CD14-positive monocyte (primary cell): ENCODE data around the gene ZNF587. TPM values are rescaled to one million over a fixed set of nuclear protein-coding genes. Genes with fewer than 3 reads are reported as not detected.
"Not testable (repeated sequence)": the region's sequence is repeated elsewhere in the genome, so short reads cannot be mapped to it uniquely, and the experiment has no call there.

Source experiments
- DNase-seq, 3 donors: peaks; one replicate each; pipeline ENCODE4 v3.0.0-alpha.2; 2011 to 2022
- H2AFZ ChIP-seq: 2 replicates; pipeline ENCODE4 v1.6.0; 2012; ENCODE audit warnings: mild to moderate bottlenecking, low read depth, low read length, inconsistent platforms; ENCODE audit not compliant: insufficient read depth, poor library complexity, severe bottlenecking
- H3K27ac ChIP-seq, 2 donors: 1 replicate in 1 of 2; 2 replicates in 1 of 2; pipeline ENCODE4 v1.5.1; 2012 to 2013; ENCODE audit warnings: low read length in 2 of 2, control low read depth in 1 of 2, inconsistent platforms in 1 of 2, low read depth in 1 of 2, mild to moderate bottlenecking in 1 of 2
- H3K27me3 ChIP-seq, 2 donors: one replicate each; pipeline versions ENCODE4 v1.6.0 to v1.6.1; 2011 to 2013; ENCODE audit warnings: low read length in 2 of 2; ENCODE audit not compliant: control insufficient read depth in 2 of 2, insufficient read depth in 2 of 2
- H3K36me3 ChIP-seq, 2 donors: replicated peaks in 1 of 2; 1 replicate in 1 of 2; 2 replicates in 1 of 2; pipeline versions ENCODE4 v1.5.1 to v1.6.1; 2012 to 2013; ENCODE audit warnings: low read length in 2 of 2, control low read depth in 1 of 2, inconsistent platforms in 1 of 2, mild to moderate bottlenecking in 1 of 2; ENCODE audit not compliant: insufficient read depth in 2 of 2, control insufficient read depth in 1 of 2
- H3K4me1 ChIP-seq, 2 donors: 1 replicate in 1 of 2; 2 replicates in 1 of 2; pipeline versions ENCODE4 v1.5.1 to v1.6.1; 2012 to 2013; ENCODE audit warnings: low read length in 2 of 2, control low read depth in 1 of 2, inconsistent platforms in 1 of 2, mild to moderate bottlenecking in 1 of 2, moderate library complexity in 1 of 2; ENCODE audit not compliant: insufficient read depth in 2 of 2, control insufficient read depth in 1 of 2
- H3K4me2 ChIP-seq: replicated peaks from 2 replicates; pipeline ENCODE3; 2012; ENCODE audit warnings: low read length, moderate library complexity, mild to moderate bottlenecking; ENCODE audit not compliant: poor library complexity, severe bottlenecking; ENCODE audit errors: extremely low read depth
- H3K4me3 ChIP-seq, 3 experiments: fragments of 200-600 bp in 1 of 3; sonication (generic) in 1 of 3; replicated peaks in 1 of 3; 1 replicate in 2 of 3; 2 replicates in 1 of 3; pipeline ENCODE4 v1.5.1; 2011 to 2013; ENCODE audit warnings: low read length in 3 of 3, mild to moderate bottlenecking in 3 of 3, control low read depth in 2 of 3, low read depth in 2 of 3, inconsistent platforms in 1 of 3, moderate library complexity in 1 of 3
- H3K79me2 ChIP-seq: 2 replicates; pipeline ENCODE4 v1.6.0; 2012; ENCODE audit warnings: mild to moderate bottlenecking, control low read depth, inconsistent platforms, low read length, moderate library complexity; ENCODE audit not compliant: insufficient read depth
- H3K9ac ChIP-seq: 2 replicates; pipeline ENCODE4 v1.6.0; 2017; ENCODE audit warnings: low read length, mild to moderate bottlenecking; ENCODE audit not compliant: insufficient read depth, poor library complexity, severe bottlenecking
- H3K9me3 ChIP-seq, 2 donors: replicated peaks in 1 of 2; 1 replicate in 1 of 2; 2 replicates in 1 of 2; pipeline versions ENCODE4 v1.5.1 to v1.6.1; 2012 to 2013; ENCODE audit warnings: low read length in 2 of 2, control low read depth in 1 of 2; ENCODE audit not compliant: control insufficient read depth in 1 of 2, insufficient read depth in 1 of 2
- H4K20me1 ChIP-seq: 2 replicates; pipeline ENCODE4 v1.6.0; 2012; ENCODE audit warnings: mild to moderate bottlenecking, low read length, control low read depth, moderate library complexity; ENCODE audit not compliant: insufficient read depth
- H3K27ac Mint-ChIP-seq, 7 donors: one replicate each; pipeline ENCODE4 v1.8.0; 2020; ENCODE audit warnings: mild to moderate bottlenecking in 7 of 7, mixed read lengths in 7 of 7, moderate library complexity in 6 of 7, inconsistent platforms in 2 of 7
- H3K27me3 Mint-ChIP-seq, 3 donors: one replicate each; pipeline ENCODE4 v1.8.0; 2021 to 2022; ENCODE audit warnings: low read depth in 3 of 3, mild to moderate bottlenecking in 3 of 3, mixed read lengths in 3 of 3, moderate library complexity in 3 of 3, inconsistent platforms in 1 of 3
- H3K36me3 Mint-ChIP-seq, 2 donors: one replicate each; pipeline ENCODE4 v1.8.0; 2020; ENCODE audit warnings: mixed read lengths in 2 of 2, inconsistent platforms in 1 of 2, mild to moderate bottlenecking in 1 of 2
- H3K4me1 Mint-ChIP-seq: one replicate; pipeline ENCODE4 v1.8.0; 2020; ENCODE audit warnings: mild to moderate bottlenecking, mixed read lengths
- H3K4me3 Mint-ChIP-seq, 2 donors: one replicate each; pipeline ENCODE4 v1.8.0; 2020; ENCODE audit warnings: mild to moderate bottlenecking in 2 of 2, mixed read lengths in 2 of 2, moderate library complexity in 1 of 2
- H3K9me3 Mint-ChIP-seq, 7 donors: one replicate each; pipeline ENCODE4 v1.8.0; 2020 to 2022; ENCODE audit warnings: mixed read lengths in 7 of 7, mild to moderate bottlenecking in 6 of 7, moderate library complexity in 6 of 7, inconsistent platforms in 2 of 7
- WGBS: methylation state at CpG from one replicate; pipeline ENCODE4 v1.1.5; 2013; ENCODE audit warnings: missing lambda C conversion rate; ENCODE audit not compliant: insufficient coverage; 5-methylcytosine and 5-hydroxymethylcytosine counted together
- intact Hi-C, 2 donors: fragments of 100-400 bp; cut with micrococcal nuclease; formaldehyde crosslinking; loops; one replicate each; pipeline versions ENCODE4 v1.15.0 to v1.15.1; 2023
- polyA plus RNA-seq, 3 donors: library from polyadenylated mRNA; depleted of rRNA in 1 of 3; unstranded in 2 of 3; stranded (reverse) in 1 of 3; fragments of 300-500 nt in 2 of 3; fragments of >200 nt in 1 of 3; fragmentation: Illumina TruSeq in 2 of 3; gene quantifications; 1 replicate in 2 of 3; 2 replicates in 1 of 3; pipeline ENCODE4 v1.2.3, GENCODE V29; 2012 to 2021
- TF ChIP-seq, protein P1 (sequence below): fragments of 200-600 bp; IDR thresholded peaks from one replicate; pipeline ENCODE4 v1.8.0; 2022; ENCODE audit warnings: antibody characterized with exemption, mild to moderate bottlenecking

ZNF587 gene
- polyA plus RNA-seq, 3 donors: 0.41 to 15.0 (median 2.9) TPM

- no peak overlapping the region for H3K4me3 Mint-ChIP-seq
- Histone ChIP-seq H3K9me3 (no peaks in the 10 kb centered on the region), H3K79me2 (no peaks in the 10 kb centered on the region), H3K27ac (no peak overlapping the region), H3K9ac (no peak overlapping the region), H3K27me3 (no peaks in the 10 kb centered on the region), H3K4me1 (no peaks in the 10 kb centered on the region), H4K20me1 (no peaks in the 10 kb centered on the region), H2AFZ (no peak overlapping the region), H3K4me3 (no peak overlapping the region), H3K4me2 (no peak overlapping the region), H3K36me3 (peaks cover 10 to 59% of the 10 kb centered on the region in 2 donors)
- TF ChIP-seq, protein P1, sequence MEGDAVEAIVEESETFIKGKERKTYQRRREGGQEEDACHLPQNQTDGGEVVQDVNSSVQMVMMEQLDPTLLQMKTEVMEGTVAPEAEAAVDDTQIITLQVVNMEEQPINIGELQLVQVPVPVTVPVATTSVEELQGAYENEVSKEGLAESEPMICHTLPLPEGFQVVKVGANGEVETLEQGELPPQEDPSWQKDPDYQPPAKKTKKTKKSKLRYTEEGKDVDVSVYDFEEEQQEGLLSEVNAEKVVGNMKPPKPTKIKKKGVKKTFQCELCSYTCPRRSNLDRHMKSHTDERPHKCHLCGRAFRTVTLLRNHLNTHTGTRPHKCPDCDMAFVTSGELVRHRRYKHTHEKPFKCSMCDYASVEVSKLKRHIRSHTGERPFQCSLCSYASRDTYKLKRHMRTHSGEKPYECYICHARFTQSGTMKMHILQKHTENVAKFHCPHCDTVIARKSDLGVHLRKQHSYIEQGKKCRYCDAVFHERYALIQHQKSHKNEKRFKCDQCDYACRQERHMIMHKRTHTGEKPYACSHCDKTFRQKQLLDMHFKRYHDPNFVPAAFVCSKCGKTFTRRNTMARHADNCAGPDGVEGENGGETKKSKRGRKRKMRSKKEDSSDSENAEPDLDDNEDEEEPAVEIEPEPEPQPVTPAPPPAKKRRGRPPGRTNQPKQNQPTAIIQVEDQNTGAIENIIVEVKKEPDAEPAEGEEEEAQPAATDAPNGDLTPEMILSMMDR: no peak
- WGBS: 93% methylated on average over 4 of the region's 6 CpGs
- no peak overlapping the region for H3K27ac Mint-ChIP-seq
- intact Hi-C loops: no loop called here
- no peak for DNase-seq
- no peaks in the 10 kb centered on the region for H3K4me1 Mint-ChIP-seq
- peaks cover 46 to 71% of the 10 kb centered on the region in 2 donors for H3K36me3 Mint-ChIP-seq
- peaks cover 0 to 2% (median 0%) of the 10 kb centered on the region in 7 donors for H3K9me3 Mint-ChIP-seq
- peaks cover 0 to 2% (median 0%) of the 10 kb centered on the region in 3 donors for H3K27me3 Mint-ChIP-seq
Observed at GRCh38 chr19:57841122-57841763, 8.4 kb upstream of the ZNF587 start.

- H3K27me3 ChIP-seq, H2AFZ ChIP-seq, H3K4me3 Mint-ChIP-seq, H3K4me2 ChIP-seq, intact Hi-C loops, H3K27me3 Mint-ChIP-seq, H3K27ac ChIP-seq, H3K9ac ChIP-seq, H4K20me1 ChIP-seq, H3K9me3 ChIP-seq, H3K9me3 Mint-ChIP-seq, H3K27ac Mint-ChIP-seq, H3K4me3 ChIP-seq: not testable (repeated sequence)
- WGBS: no CpG with 5 or more reads among the region's 3 CpGs
- peaks cover 24% of the 10 kb centered on the region for H3K4me1 Mint-ChIP-seq
- peaks cover 24% of the 10 kb centered on the region for H3K79me2 ChIP-seq
- peaks cover 0 to 30% of the 10 kb centered on the region in 2 donors for H3K36me3 ChIP-seq
- DNase-seq: peak in 1 of 3 donors; percentile 18
- H3K4me1 ChIP-seq: peaks cover 9 to 14% of the 10 kb centered on the region in 2 donors
- H3K36me3 Mint-ChIP-seq: peaks cover 17 to 32% of the 10 kb centered on the region in 2 donors
Observed at GRCh38 chr19:57847164-57847563, 2.5 kb upstream of the ZNF587 start.

DNA sequence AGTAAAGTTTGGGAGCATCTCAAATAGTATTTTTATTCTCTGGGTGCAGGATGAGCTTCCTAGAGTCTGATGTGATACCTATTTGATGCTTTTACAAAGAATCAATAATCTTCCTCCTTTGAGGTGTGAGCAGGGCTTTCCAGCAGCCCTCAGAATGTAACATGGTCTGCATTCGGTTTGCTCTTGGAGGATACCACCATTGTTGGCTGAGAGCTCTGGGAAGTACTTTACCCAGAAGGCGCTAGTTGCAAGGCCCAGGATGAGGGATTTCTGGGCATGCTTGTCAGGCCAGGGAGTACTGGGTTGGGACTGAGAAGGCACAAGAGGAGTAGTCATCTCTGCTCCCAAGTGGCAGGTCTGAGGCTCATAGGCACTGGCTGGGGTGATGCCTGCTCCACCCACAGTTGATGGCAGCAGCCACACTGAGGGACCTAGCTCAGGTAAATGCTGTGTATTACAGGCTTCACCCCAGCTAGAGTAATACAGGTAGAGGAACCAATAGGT, 445 bp upstream of the ZNF587 start:
- not testable (repeated sequence) for H3K9me3 Mint-ChIP-seq, DNase-seq, H3K27me3 Mint-ChIP-seq, H3K9me3 ChIP-seq, H3K27me3 ChIP-seq, H3K4me3 Mint-ChIP-seq, H3K9ac ChIP-seq, H3K4me2 ChIP-seq, H4K20me1 ChIP-seq
- Histone ChIP-seq H3K27ac (peak overlapping the region in 1 of 2 donors; percentile 82), H3K4me1 (peaks cover 9 to 14% of the 10 kb centered on the region in 2 donors), H2AFZ (peak overlapping the region; percentile 78), H3K79me2 (peaks cover 36% of the 10 kb centered on the region), H3K36me3 (peaks cover 7 to 31% of the 10 kb centered on the region in 2 donors), H3K4me3 (peak overlapping the region in 2 of 3 experiments; percentile 88 to 93)
- H3K36me3 Mint-ChIP-seq: peaks cover 18 to 37% of the 10 kb centered on the region in 2 donors
- no CpG with 5 or more reads among the region's 2 CpGs for whole genome bisulfite sequencing
- H3K27ac Mint-ChIP-seq: peak overlapping the region in 4 of 7 donors; percentile 13 to 93 (median 38)
- H3K4me1 Mint-ChIP-seq: peaks cover 24% of the 10 kb centered on the region
- intact Hi-C loops: loop anchor here in 1 of 2 donors (2.0 kb wide), 1 partner anchor 34 kb away; the partner anchor contains the start of gene ZNF552
